ENCODE data around the gene CHERP.

Gene CHERP

DNA sequence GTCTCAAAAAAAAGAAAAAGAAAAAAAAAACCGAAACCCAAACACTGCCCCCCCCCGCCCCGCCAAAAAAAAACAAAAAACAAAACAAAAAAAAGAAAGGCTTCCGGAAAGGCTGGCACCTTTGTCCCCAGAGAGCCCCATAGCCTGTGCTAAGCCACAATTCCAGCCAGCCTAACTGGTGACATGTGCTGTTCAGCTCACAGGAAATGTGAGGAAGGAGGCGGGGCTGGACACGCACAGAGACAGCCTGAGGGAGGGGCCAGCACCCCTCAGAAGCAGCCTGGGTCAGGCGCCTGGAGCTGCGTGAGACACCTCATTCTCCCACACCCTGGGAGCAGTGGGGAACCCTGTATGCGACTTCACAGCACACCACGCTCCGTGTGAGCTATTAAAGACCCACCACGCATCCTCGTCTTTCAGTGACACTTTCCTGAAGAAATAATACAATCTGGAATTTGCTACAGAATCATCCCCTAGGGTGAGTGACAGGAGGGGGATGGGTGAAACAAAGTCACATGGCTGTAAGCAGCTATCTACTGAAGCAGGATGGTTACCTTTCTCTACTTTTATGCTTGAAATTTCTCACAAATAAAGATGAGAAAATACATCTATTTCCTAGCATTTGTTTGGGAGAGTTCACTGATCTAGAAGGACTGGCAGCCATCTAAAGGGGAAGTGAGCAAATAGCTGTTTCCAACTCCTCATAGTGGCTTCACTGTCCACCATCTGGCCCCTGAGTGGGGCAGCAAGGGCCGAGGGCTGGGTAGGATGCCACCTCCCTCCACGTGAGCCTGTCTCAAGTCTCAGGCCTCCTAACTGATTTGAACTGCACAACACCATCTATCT, 42.2 kb upstream of the CHERP start:
- TF ChIP-seq GATA3 (IDR thresholded peaks at IDR 0.05; ENCODE audit: low read depth, low read length) (no peak), GATA2 (IDR thresholded peaks at IDR 0.05; ENCODE audit: low read depth, low read length) (no peak)

- TF ChIP-seq GATA3 (IDR thresholded peaks at IDR 0.05; ENCODE audit: low read depth, low read length): no peak
- TF ChIP-seq GATA2 (IDR thresholded peaks at IDR 0.05; ENCODE audit: low read depth, low read length): peak; percentile 71; the same call in 1 of the 2 replicates
Measured at GRCh38 chr19:16582486-16583261, 40.4 kb upstream of the CHERP start.

GRCh38 chr19:16581971-16582343, 39.7 kb upstream of the CHERP start:
- no peak for TF ChIP-seq GATA2 (IDR thresholded peaks at IDR 0.05; ENCODE audit: low read depth, low read length)
- TF ChIP-seq GATA3 (IDR thresholded peaks at IDR 0.05; ENCODE audit: low read depth, low read length): no peak

GRCh38 chr19:16581145-16581970, 39.1 kb upstream of the CHERP start:
- TF ChIP-seq GATA3 (IDR thresholded peaks at IDR 0.05; ENCODE audit: low read depth, low read length) (no peak), GATA2 (IDR thresholded peaks at IDR 0.05; ENCODE audit: low read depth, low read length) (no peak)

DNA sequence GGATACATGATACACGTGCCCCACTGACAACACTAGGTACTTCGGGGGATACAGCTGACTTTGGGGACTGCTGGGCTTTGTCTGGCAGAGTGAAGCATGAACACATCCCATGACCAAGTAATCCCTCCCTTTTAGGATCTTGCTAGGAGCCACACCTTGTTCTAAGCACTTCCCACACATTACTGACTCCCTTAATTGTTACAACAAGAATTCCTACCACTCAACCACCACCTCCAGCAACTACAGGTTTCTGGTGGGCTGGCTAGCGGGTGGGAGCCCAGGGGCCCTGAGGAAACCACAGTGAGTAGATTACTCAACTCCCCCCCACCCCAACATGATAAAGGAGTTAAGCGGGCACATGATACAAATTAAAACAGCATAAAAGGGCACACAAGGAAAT, 37.1 kb upstream of the CHERP start:
- no peak for TF ChIP-seq GATA3 (IDR thresholded peaks at IDR 0.05; ENCODE audit: low read depth, low read length)

GRCh38 chr19:16577531-16577985, 35.3 kb upstream of the CHERP start:
- TF ChIP-seq GATA3 (IDR thresholded peaks at IDR 0.05; ENCODE audit: low read depth, low read length) (no peak), GATA2 (IDR thresholded peaks at IDR 0.05; ENCODE audit: low read depth, low read length) (no peak)

DNA sequence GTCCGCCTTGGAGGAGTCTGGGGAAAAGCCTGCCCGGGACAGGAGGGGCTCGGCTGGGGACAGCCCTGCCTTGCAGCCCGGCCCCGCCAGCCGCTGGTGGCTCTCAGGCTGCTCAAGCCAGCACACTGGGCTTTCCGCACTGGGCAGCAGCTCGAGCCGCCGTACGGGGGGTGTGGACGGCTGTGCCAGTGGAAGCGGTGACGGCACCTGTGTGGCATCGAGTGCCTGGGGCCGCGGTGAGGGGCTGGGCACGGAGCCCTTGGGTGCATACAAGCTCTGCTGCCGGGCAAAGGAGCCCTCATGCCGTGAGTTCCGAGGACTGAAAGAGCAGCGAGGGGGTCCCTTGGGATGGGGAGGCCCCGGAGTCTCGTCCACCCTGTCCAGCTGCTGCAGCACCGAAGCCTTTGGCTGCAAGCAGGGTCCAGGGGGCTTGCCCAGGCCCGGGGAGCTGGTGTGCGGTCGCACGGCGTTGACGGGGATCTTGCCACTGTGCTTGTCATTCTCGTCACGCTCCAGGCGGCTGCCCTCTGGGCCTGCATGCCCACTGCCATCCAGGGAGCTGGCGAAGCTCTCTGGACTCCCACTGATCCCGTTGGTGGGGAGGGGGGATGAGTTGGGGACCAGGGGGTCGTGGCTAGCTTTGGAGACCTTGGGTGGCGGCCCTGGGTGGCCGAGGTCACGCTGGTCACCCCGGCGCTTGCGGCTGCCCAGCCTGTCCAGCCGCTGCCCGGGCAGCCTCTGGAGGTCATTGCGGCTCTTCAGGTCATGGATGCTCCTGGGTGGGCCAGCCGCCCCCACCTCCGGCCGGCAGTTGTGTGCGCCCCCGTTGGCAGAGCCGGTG, 34.7 kb upstream of the CHERP start:
- TF ChIP-seq GATA2 (IDR thresholded peaks at IDR 0.05; ENCODE audit: low read depth, low read length) (no peak), GATA3 (IDR thresholded peaks at IDR 0.05; ENCODE audit: low read depth, low read length) (no peak)

DNA sequence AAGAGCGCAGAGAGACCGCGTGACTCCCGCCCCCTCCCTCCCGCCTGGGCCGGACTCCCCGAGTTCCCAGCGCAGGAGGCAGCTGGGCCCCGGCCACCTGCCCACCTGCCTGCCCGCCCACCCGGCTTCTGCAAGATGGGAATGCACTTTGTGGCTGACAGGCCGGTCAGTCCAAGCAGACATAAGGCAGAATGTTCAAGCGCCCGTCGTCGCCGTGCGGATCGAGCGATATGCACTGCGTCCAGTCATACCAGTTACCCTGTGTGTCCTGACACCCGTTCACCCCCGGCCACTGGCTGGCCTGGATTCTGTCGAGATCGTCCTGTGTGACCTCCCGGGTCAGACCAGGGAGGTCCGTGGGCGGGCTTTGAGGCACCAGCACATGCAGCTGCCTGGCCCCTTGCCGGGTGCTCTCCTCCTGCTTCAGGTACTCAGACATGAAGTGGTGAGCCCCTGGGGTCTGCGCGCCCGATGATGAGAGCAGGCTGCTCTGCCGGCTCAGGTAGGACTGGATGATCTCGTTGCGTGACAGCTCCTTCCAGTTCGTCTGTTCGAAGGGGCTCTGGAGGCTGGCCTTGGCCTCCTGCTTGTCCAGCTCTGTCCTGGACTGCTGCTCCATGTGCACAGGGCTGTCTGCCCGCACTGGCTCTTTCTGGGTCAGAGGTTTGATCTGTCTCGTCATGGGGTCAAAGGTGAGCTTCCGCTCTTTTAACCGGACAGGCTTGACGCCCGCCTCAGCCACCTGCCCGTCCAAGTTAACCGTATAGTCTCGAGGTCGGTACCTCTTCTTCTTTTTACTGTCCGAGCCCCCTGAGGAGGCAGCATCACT, 33.8 kb upstream of the CHERP start:
- TF ChIP-seq GATA3 (IDR thresholded peaks at IDR 0.05; ENCODE audit: low read depth, low read length) (no peak), GATA2 (IDR thresholded peaks at IDR 0.05; ENCODE audit: low read depth, low read length) (no peak)

DNA sequence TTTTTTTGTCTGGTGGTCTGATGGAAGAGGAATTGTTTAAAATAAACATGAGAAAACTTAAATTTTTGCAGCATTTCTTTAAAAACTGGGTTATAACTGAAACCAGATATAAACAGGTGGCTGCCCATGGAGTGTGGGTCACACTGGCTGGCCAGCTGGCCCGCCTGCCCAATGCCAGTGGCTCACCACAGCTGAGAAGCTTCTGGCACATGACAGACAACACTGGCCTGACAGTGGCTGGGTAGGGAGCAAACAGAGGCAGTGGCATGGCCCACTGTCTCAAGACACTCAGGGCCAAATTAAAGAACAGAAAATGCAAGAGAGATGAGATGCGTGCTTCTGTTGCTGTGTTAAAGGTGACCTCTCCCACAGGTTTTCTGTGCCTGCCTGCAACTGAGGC, 33.0 kb upstream of the CHERP start:
- TF ChIP-seq GATA2 (IDR thresholded peaks at IDR 0.05; ENCODE audit: low read depth, low read length) (no peak), GATA3 (IDR thresholded peaks at IDR 0.05; ENCODE audit: low read depth, low read length) (no peak)

- TF ChIP-seq GATA2 (IDR thresholded peaks at IDR 0.05; ENCODE audit: low read depth, low read length) (no peak), GATA3 (IDR thresholded peaks at IDR 0.05; ENCODE audit: low read depth, low read length) (no peak)
Measured at GRCh38 chr19:16573925-16574324, 31.7 kb upstream of the CHERP start.

GRCh38 chr19:16573296-16573695, 31.1 kb upstream of the CHERP start:
- TF ChIP-seq GATA3 (IDR thresholded peaks at IDR 0.05; ENCODE audit: low read depth, low read length) (no peak), GATA2 (IDR thresholded peaks at IDR 0.05; ENCODE audit: low read depth, low read length) (peak; percentile 55)

All from SH-SY5Y (cell line).